NCI-H748 (cell line): Measurements from ENCODE around the gene XAB2.
A peak's percentile ranks its signal among the peaks of the same experiment; 100 is the strongest.

Source experiments
- DNase-seq: peaks from one replicate; lab custom pipeline; 2025; ENCODE audit not compliant: unreplicated experiment; lab: John Stamatoyannopoulos, UW

The XAB2 gene

GRCh38 chr19:7612282-7613274 lies 16.8 kb downstream of the XAB2 start:
- no peak for DNase-seq

GRCh38 chr19:7611541-7612279 lies 17.6 kb downstream of the XAB2 start:
- no peak for DNase-seq

- no peak for DNase-seq
These were observed 18.7 kb downstream of the XAB2 start for GRCh38 chr19:7610491-7611240.

GRCh38 chr19:7607874-7608560 lies 21.3 kb downstream of the XAB2 start:
- DNase-seq: no peak

- no peak for DNase-seq
These were observed 22.0 kb downstream of the XAB2 start for GRCh38 chr19:7607212-7607873.

GRCh38 chr19:7606289-7606688 lies 23.1 kb downstream of the XAB2 start:
- no peak for DNase-seq

GRCh38 chr19:7605490-7606222 lies 23.7 kb downstream of the XAB2 start:
- DNase-seq: peak; percentile 11

- no peak for DNase-seq
These were observed 25.4 kb downstream of the XAB2 start for GRCh38 chr19:7603919-7604318.

GRCh38 chr19:7602935-7603497 lies 26.3 kb downstream of the XAB2 start:
- DNase-seq: no peak

GRCh38 chr19:7602240-7602934 lies 27.0 kb downstream of the XAB2 start:
- DNase-seq: no peak

GRCh38 chr19:7600721-7601120 lies 28.6 kb downstream of the XAB2 start:
- no peak for DNase-seq

- no peak for DNase-seq
These were observed 31.2 kb downstream of the XAB2 start for GRCh38 chr19:7598180-7598579.

GRCh38 chr19:7597689-7598088 lies 31.7 kb downstream of the XAB2 start:
- no peak for DNase-seq

GRCh38 chr19:7596211-7596937 lies 33.0 kb downstream of the XAB2 start:
- no peak for DNase-seq

GRCh38 chr19:7595466-7596133 lies 33.7 kb downstream of the XAB2 start, which contains the start of gene CAMSAP3:
TSS of gene CAMSAP3 (plus strand) at chr19:7595863. CDS start at chr19:7596003, 140 bp downstream.
- DNase-seq: peak; percentile 85

GRCh38 chr19:7590256-7590655 lies 39.1 kb downstream of the XAB2 start:
- DNase-seq: no peak

- DNase-seq: no peak
These were observed 39.5 kb downstream of the XAB2 start for GRCh38 chr19:7589822-7590221.
